GM12873 (cell line): ENCODE results near the gene SETD6.

ENCODE experiments used
- CTCF ChIP-seq: IDR thresholded peaks from 2 replicates; pipeline ENCODE4 v1.5.1; 2012; ENCODE audit warnings: low read depth, mild to moderate bottlenecking, moderate library complexity, low read length, control low read depth; ENCODE audit not compliant: insufficient read depth; ENCODE audit errors: missing control alignments

SETD6 gene

GRCh38 chr16:58518980-58519368, 3.7 kb downstream of the SETD6 start:
- TF ChIP-seq CTCF, result no peak

- TF ChIP-seq CTCF, result no peak
These were observed 4.4 kb downstream of the SETD6 start for GRCh38 chr16:58519707-58520106.

- TF ChIP-seq CTCF, result no peak
These were observed 14.9 kb downstream of the SETD6 start for GRCh38 chr16:58530179-58530578.

- no peak for TF ChIP-seq CTCF
These were observed 17.1 kb downstream of the SETD6 start for GRCh38 chr16:58532414-58532813.

GRCh38 chr16:58533751-58534470, 18.6 kb downstream of the SETD6 start:
- TF ChIP-seq CTCF, result no peak

GRCh38 chr16:58535100-58535499, 19.8 kb downstream of the SETD6 start:
- TF ChIP-seq CTCF, result no peak

GRCh38 chr16:58536278-58536677, 21.0 kb downstream of the SETD6 start:
- TF ChIP-seq CTCF, result no peak
